NT2/D1 (cell line): ENCODE measurements around the gene SLC47A2.

Experiments used
- DNase-seq: peaks from one replicate; pipeline ENCODE4 v3.0.0-alpha.2; 2011; ENCODE audit warnings: low read depth, low spot score
- H3K27me3 ChIP-seq: 2 replicates; pipeline ENCODE4 v1.6.0; 2011; ENCODE audit warnings: mild to moderate bottlenecking; ENCODE audit not compliant: insufficient read length, insufficient read depth
- H3K36me3 ChIP-seq: 2 replicates; pipeline ENCODE4 v1.6.1; 2011; ENCODE audit warnings: mild to moderate bottlenecking, low read length, mixed read lengths; ENCODE audit not compliant: insufficient read depth, insufficient read length
- H3K4me1 ChIP-seq: 2 replicates; pipeline ENCODE4 v1.5.1; 2011; ENCODE audit not compliant: insufficient read depth, insufficient read length
- H3K4me3 ChIP-seq: 2 replicates; pipeline ENCODE4 v1.5.1; 2011; ENCODE audit warnings: low read depth; ENCODE audit not compliant: insufficient read length
- H3K9ac ChIP-seq: 2 replicates; pipeline ENCODE4 v1.6.0; 2011; ENCODE audit warnings: low read depth; ENCODE audit not compliant: insufficient read length
- H3K9me3 ChIP-seq: 2 replicates; pipeline ENCODE4 v1.5.1; 2011; ENCODE audit warnings: mild to moderate bottlenecking, low read length; ENCODE audit not compliant: insufficient read depth
- SUZ12 ChIP-seq: IDR thresholded peaks from 2 replicates; pipeline ENCODE4 v1.6.1; 2011; ENCODE audit not compliant: insufficient read length, insufficient read depth; ENCODE audit errors: extremely low read depth
- YY1 ChIP-seq: IDR thresholded peaks from 2 replicates; pipeline ENCODE4 v1.6.1; 2011; ENCODE audit not compliant: insufficient read length, insufficient read depth
- ZNF274 ChIP-seq: IDR thresholded peaks from 2 replicates; pipeline ENCODE4 v1.6.1; 2011; ENCODE audit warnings: mild to moderate bottlenecking, low read depth, low read length

The SLC47A2 gene

GRCh38 chr17:19719355-19720209 is 3.2 kb upstream of the SLC47A2 start:
- DNase-seq: no peak
- Histone ChIP-seq H3K9me3 (no peaks in the 10 kb centered on the region), H3K36me3 (no peaks in the 10 kb centered on the region), H3K4me3 (no peak overlapping the region), H3K27me3 (no peaks in the 10 kb centered on the region), H3K9ac (no peak overlapping the region), H3K4me1 (peaks cover 11% of the 10 kb centered on the region)
- TF ChIP-seq YY1 (no peak), SUZ12 (no peak), ZNF274 (no peak)

DNA sequence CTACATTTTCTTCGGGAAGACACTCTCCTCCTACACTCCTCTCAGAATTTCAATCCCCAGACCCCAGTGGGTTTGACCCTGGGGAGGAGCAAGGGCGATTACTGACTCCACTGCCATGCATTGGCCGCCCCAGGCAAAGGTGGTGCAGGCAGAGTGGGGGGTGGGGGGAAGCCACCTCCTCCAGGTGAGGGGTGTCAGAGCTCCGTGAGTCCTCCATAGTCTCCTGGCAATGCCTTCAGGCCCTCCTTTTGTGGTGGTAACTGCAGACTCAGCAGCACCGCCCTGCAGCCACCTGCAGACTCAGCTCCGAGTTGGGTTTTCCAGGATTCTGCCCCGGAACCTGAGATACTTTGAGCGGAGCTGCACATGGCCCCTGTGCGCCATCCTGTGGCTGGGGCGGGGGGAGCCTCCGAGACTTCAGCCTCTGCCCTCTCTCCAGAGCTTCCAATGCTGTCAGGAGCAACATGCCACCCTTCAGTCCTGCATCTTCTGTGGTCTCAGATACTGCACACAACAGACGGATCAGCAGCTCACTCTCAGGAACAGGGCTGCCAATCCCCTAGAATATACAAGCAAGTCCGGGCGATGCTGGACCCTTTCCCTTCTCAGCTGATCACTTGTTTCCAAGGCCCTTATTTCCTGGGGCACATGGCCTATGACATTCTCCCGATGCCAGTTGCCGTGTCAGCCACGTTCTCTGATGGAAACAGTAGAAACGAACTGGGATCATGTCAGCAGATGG is 2.4 kb upstream of the SLC47A2 start:
- Histone ChIP-seq H3K4me3 (no peak overlapping the region), H3K4me1 (peaks cover 13% of the 10 kb centered on the region), H3K9me3 (no peaks in the 10 kb centered on the region), H3K27me3 (no peaks in the 10 kb centered on the region), H3K9ac (no peak overlapping the region), H3K36me3 (no peaks in the 10 kb centered on the region)
- TF ChIP-seq SUZ12: no peak
- no peak for TF ChIP-seq YY1
- TF ChIP-seq ZNF274: no peak
- DNase-seq: no peak

- DNase-seq: no peak
- Histone ChIP-seq H3K4me3 (no peak overlapping the region), H3K9me3 (no peaks in the 10 kb centered on the region), H3K36me3 (no peaks in the 10 kb centered on the region), H3K9ac (no peak overlapping the region), H3K27me3 (no peaks in the 10 kb centered on the region), H3K4me1 (peaks cover 13% of the 10 kb centered on the region)
- TF ChIP-seq ZNF274: no peak
- no peak for TF ChIP-seq SUZ12
- no peak for TF ChIP-seq YY1
These were observed 1.7 kb upstream of the SLC47A2 start for GRCh38 chr17:19718041-19718612.

- Histone ChIP-seq H3K9me3 (no peaks in the 10 kb centered on the region), H3K36me3 (no peaks in the 10 kb centered on the region), H3K4me1 (peaks cover 16% of the 10 kb centered on the region), H3K9ac (no peak overlapping the region), H3K27me3 (no peaks in the 10 kb centered on the region), H3K4me3 (no peak overlapping the region)
- DNase-seq: no peak
- no peak for TF ChIP-seq SUZ12
- TF ChIP-seq YY1: no peak
- TF ChIP-seq ZNF274: no peak
These were observed 1.1 kb upstream of the SLC47A2 start for GRCh38 chr17:19717411-19717908.

GRCh38 chr17:19717031-19717360 is 612 bp upstream of the SLC47A2 start:
- TF ChIP-seq YY1 (no peak), SUZ12 (no peak), ZNF274 (no peak)
- no peak for DNase-seq
- Histone ChIP-seq H3K9me3 (no peaks in the 10 kb centered on the region), H3K4me1 (peaks cover 16% of the 10 kb centered on the region), H3K4me3 (no peak overlapping the region), H3K27me3 (no peaks in the 10 kb centered on the region), H3K9ac (no peak overlapping the region), H3K36me3 (no peaks in the 10 kb centered on the region)

GRCh38 chr17:19714542-19715411 is 1.6 kb downstream of the SLC47A2 start:
- TF ChIP-seq ZNF274 (no peak), SUZ12 (no peak), YY1 (no peak)
- DNase-seq: no peak
- H3K36me3 ChIP-seq: no peaks in the 10 kb centered on the region
- no peaks in the 10 kb centered on the region for H3K27me3 ChIP-seq
- no peak overlapping the region for H3K4me3 ChIP-seq
- H3K9ac ChIP-seq: no peak overlapping the region
- H3K4me1 ChIP-seq: peaks cover 16% of the 10 kb centered on the region
- no peaks in the 10 kb centered on the region for H3K9me3 ChIP-seq
